Measurements from ENCODE around the gene SLC43A2.

- no peak for TF ChIP-seq EZH2 (conservative IDR thresholded peaks at IDR 0.05; ENCODE audit: low read depth, low read length)
- no peak for TF ChIP-seq SP140L (CRISPR knock-in tag; IDR thresholded peaks at IDR 0.05; ENCODE audit: borderline replicate concordance)
- TF ChIP-seq SIX4 (CRISPR knock-in tag; IDR thresholded peaks at IDR 0.05), result no peak
- no peak for TF ChIP-seq BRD4 (CRISPR knock-in tag; IDR thresholded peaks at IDR 0.05)
- no peak for TF ChIP-seq SOX5 (CRISPR knock-in tag; IDR thresholded peaks at IDR 0.05; ENCODE audit: borderline replicate concordance)
These were observed 9.5 kb upstream of the SLC43A2 start for GRCh38 chr17:1638171-1638590.

Measured in HepG2 (cell line).